ENCODE results near the gene NQO2. TPM values are rescaled to one million over a fixed set of nuclear protein-coding genes. Genes with fewer than 3 reads are reported as not detected.

NQO2 gene
- total and polyA plus RNA-seq, 2 of the 13 experiments (the other 11 are each of a cell fraction or from before 2014, with no cell fraction given), result 32.2 to 56.5 TPM

GRCh38 chr6:2988426-2989331 is 11.0 kb upstream of the NQO2 start (continued):
- TF ChIP-seq, protein P1, sequence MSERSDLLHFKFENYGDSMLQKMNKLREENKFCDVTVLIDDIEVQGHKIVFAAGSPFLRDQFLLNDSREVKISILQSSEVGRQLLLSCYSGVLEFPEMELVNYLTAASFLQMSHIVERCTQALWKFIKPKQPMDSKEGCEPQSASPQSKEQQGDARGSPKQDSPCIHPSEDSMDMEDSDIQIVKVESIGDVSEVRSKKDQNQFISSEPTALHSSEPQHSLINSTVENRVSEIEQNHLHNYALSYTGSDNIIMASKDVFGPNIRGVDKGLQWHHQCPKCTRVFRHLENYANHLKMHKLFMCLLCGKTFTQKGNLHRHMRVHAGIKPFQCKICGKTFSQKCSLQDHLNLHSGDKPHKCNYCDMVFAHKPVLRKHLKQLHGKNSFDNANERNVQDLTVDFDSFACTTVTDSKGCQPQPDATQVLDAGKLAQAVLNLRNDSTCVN (CRISPR knock-in tag; IDR thresholded peaks at IDR 0.05; ENCODE audit: borderline replicate concordance), result 0 out of 2 replicates have a peak, but pooled peaks have one; percentile 22
- TF ChIP-seq ZNF879 (CRISPR knock-in tag; IDR thresholded peaks at IDR 0.05), result no peak
- TF ChIP-seq KDM3A (CRISPR knock-in tag; IDR thresholded peaks at IDR 0.05; ENCODE audit: low read depth), result peak; percentile 70
- TF ChIP-seq TEF (CRISPR knock-in tag; IDR thresholded peaks at IDR 0.05), result 0 out of 2 replicates have a peak, but pooled peaks have one; percentile 70
- TF ChIP-seq ZNF333 (CRISPR knock-in tag; IDR thresholded peaks at IDR 0.05; ENCODE audit: borderline replicate concordance), result peak; percentile 75; the same call in 1 of the 2 replicates
- TF ChIP-seq ZNF460 (CRISPR knock-in tag; IDR thresholded peaks at IDR 0.05; ENCODE audit: borderline replicate concordance), result no peak
- peak; percentile 78; the same call in 1 of the 2 replicates for TF ChIP-seq HES4 (CRISPR knock-in tag; IDR thresholded peaks at IDR 0.05; ENCODE audit: borderline replicate concordance)
- TF ChIP-seq GZF1 (CRISPR knock-in tag; IDR thresholded peaks at IDR 0.05), result peak; percentile 74; the same call in 1 of the 2 replicates
- peak; percentile 93 for TF ChIP-seq ZNF772 (CRISPR knock-in tag; IDR thresholded peaks at IDR 0.05)
- no peak for TF ChIP-seq TRIM24 (CRISPR knock-in tag; IDR thresholded peaks at IDR 0.05)
- peak; percentile 99 for TF ChIP-seq SAFB2 (CRISPR knock-in tag; IDR thresholded peaks at IDR 0.05; ENCODE audit: borderline replicate concordance, low read depth)
- TF ChIP-seq, protein P2, sequence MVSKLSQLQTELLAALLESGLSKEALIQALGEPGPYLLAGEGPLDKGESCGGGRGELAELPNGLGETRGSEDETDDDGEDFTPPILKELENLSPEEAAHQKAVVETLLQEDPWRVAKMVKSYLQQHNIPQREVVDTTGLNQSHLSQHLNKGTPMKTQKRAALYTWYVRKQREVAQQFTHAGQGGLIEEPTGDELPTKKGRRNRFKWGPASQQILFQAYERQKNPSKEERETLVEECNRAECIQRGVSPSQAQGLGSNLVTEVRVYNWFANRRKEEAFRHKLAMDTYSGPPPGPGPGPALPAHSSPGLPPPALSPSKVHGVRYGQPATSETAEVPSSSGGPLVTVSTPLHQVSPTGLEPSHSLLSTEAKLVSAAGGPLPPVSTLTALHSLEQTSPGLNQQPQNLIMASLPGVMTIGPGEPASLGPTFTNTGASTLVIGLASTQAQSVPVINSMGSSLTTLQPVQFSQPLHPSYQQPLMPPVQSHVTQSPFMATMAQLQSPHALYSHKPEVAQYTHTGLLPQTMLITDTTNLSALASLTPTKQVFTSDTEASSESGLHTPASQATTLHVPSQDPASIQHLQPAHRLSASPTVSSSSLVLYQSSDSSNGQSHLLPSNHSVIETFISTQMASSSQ (IDR thresholded peaks at IDR 0.05; ENCODE audit: low read depth), result peak; percentile 9; the same call in 1 of the 2 replicates
- TF ChIP-seq, protein P2 (CRISPR knock-in tag; IDR thresholded peaks at IDR 0.05; ENCODE audit: borderline replicate concordance), result peak; percentile 76; the same call in 1 of the 2 replicates
- peak; percentile 81 for TF ChIP-seq HIC2 (CRISPR knock-in tag; IDR thresholded peaks at IDR 0.05; ENCODE audit: low read depth)
- TF ChIP-seq, protein P3, sequence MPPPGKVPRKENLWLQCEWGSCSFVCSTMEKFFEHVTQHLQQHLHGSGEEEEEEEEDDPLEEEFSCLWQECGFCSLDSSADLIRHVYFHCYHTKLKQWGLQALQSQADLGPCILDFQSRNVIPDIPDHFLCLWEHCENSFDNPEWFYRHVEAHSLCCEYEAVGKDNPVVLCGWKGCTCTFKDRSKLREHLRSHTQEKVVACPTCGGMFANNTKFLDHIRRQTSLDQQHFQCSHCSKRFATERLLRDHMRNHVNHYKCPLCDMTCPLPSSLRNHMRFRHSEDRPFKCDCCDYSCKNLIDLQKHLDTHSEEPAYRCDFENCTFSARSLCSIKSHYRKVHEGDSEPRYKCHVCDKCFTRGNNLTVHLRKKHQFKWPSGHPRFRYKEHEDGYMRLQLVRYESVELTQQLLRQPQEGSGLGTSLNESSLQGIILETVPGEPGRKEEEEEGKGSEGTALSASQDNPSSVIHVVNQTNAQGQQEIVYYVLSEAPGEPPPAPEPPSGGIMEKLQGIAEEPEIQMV (CRISPR knock-in tag; IDR thresholded peaks at IDR 0.05; ENCODE audit: low read depth), result peak; percentile 77
- TF ChIP-seq ZNF44 (CRISPR knock-in tag; IDR thresholded peaks at IDR 0.05), result peak; percentile 74; the same call in 1 of the 2 replicates
- peak; percentile 94 for TF ChIP-seq EEA1 (CRISPR knock-in tag; IDR thresholded peaks at IDR 0.05; ENCODE audit: borderline replicate concordance)
